ENCODE results near the gene FBXO33. TPM values are rescaled to one million over a fixed set of nuclear protein-coding genes. Genes with fewer than 3 reads are reported as not detected.
"Not testable (repeated sequence)": the region's sequence is repeated elsewhere in the genome, so short reads cannot be mapped to it uniquely, and the experiment has no call there.

FBXO33 gene
- polyA plus RNA-seq, 1 donor from 2014 or later, result 32.0 TPM

GRCh38 chr14:39360316-39360715 lies 71.9 kb downstream of the FBXO33 start:
- H3K36me3 ChIP-seq (ENCODE audit: insufficient read depth, low read length), result no peaks in the 10 kb centered on the region
- no peak overlapping the region for H3K27ac ChIP-seq (ENCODE audit: low read length)
- H2AFZ ChIP-seq (ENCODE audit: low read depth, low read length), result no peak overlapping the region
- H3K4me2 ChIP-seq (ENCODE audit: low read length), result no peak overlapping the region
- no peak overlapping the region for H3K9ac ChIP-seq (ENCODE audit: low read length)
- no peaks in the 10 kb centered on the region for H3K9me2 ChIP-seq (ENCODE audit: insufficient read depth, low read length)
- no peaks in the 10 kb centered on the region for H4K20me1 ChIP-seq (ENCODE audit: insufficient read depth)
- no peaks in the 10 kb centered on the region for H3K27me3 ChIP-seq (ENCODE audit: insufficient read depth, low read depth, low read length)
- H3K9me3 ChIP-seq (ENCODE audit: low read length), result no peaks in the 10 kb centered on the region
- no peaks in the 10 kb centered on the region for H3F3A ChIP-seq (ENCODE audit: insufficient read depth, low read length, poor library complexity, severe bottlenecking)
- TF ChIP-seq SMC3 (conservative IDR thresholded peaks at IDR 0.05; ENCODE audit: poor library complexity), result no peak
- TF ChIP-seq POLR2AphosphoS5 (IDR thresholded peaks at IDR 0.05), result no peak
- TF ChIP-seq CTCF (IDR thresholded peaks at IDR 0.05; ENCODE audit: poor library complexity, severe bottlenecking), result no peak
- no peak for TF ChIP-seq TAF1 (IDR thresholded peaks at IDR 0.05; ENCODE audit: low read depth)
- TF ChIP-seq EZH2 (IDR thresholded peaks at IDR 0.05; ENCODE audit: borderline replicate concordance, insufficient read depth, low read length, poor library complexity, severe bottlenecking), result no peak
- no peak for TF ChIP-seq EP300 (conservative IDR thresholded peaks at IDR 0.05; ENCODE audit: poor library complexity, severe bottlenecking)
- no peak for TF ChIP-seq MXI1 (conservative IDR thresholded peaks at IDR 0.05; ENCODE audit: poor library complexity, severe bottlenecking)
- no peak for TF ChIP-seq RAD21 (conservative IDR thresholded peaks at IDR 0.05)
- no peak for TF ChIP-seq REST (IDR thresholded peaks at IDR 0.05; ENCODE audit: borderline replicate concordance)
- no peak overlapping the region for H3K4me3 ChIP-seq (ENCODE audit: low read length)
- no peaks in the 10 kb centered on the region for H3K79me2 ChIP-seq (replicated peaks; ENCODE audit: insufficient read depth, low read length)

- not testable (repeated sequence) for H4K20me1 ChIP-seq (ENCODE audit: insufficient read depth); H3K9ac ChIP-seq (ENCODE audit: low read length); H3F3A ChIP-seq (ENCODE audit: insufficient read depth, low read length, poor library complexity, severe bottlenecking); H3K36me3 ChIP-seq (ENCODE audit: insufficient read depth, low read length); H3K9me3 ChIP-seq (ENCODE audit: low read length); H3K4me3 ChIP-seq (ENCODE audit: low read length); H3K9me2 ChIP-seq (ENCODE audit: insufficient read depth, low read length); H3K27ac ChIP-seq (ENCODE audit: low read length); H3K79me2 ChIP-seq (replicated peaks; ENCODE audit: insufficient read depth, low read length); H2AFZ ChIP-seq (ENCODE audit: low read depth, low read length); H3K27me3 ChIP-seq (ENCODE audit: insufficient read depth, low read depth, low read length); H3K4me2 ChIP-seq (ENCODE audit: low read length)
These were observed 73.2 kb downstream of the FBXO33 start for GRCh38 chr14:39359069-39359468.

GRCh38 chr14:39351708-39352107 lies 80.5 kb downstream of the FBXO33 start:
- Histone ChIP-seq H3K9ac (ENCODE audit: low read length) (no peak overlapping the region), H3K27me3 (ENCODE audit: insufficient read depth, low read depth, low read length) (no peaks in the 10 kb centered on the region), H3K36me3 (ENCODE audit: insufficient read depth, low read length) (no peaks in the 10 kb centered on the region), H3K9me3 (ENCODE audit: low read length) (peaks cover 7% of the 10 kb centered on the region), H3K4me3 (ENCODE audit: low read length) (no peak overlapping the region), H3K4me2 (ENCODE audit: low read length) (no peak overlapping the region), H3K9me2 (ENCODE audit: insufficient read depth, low read length) (no peaks in the 10 kb centered on the region), H4K20me1 (ENCODE audit: insufficient read depth) (no peaks in the 10 kb centered on the region), H2AFZ (ENCODE audit: low read depth, low read length) (no peak overlapping the region), H3K79me2 (replicated peaks; ENCODE audit: insufficient read depth, low read length) (no peaks in the 10 kb centered on the region), H3K27ac (ENCODE audit: low read length) (no peak overlapping the region), H3F3A (ENCODE audit: insufficient read depth, low read length, poor library complexity, severe bottlenecking) (no peaks in the 10 kb centered on the region)
- no peak for TF ChIP-seq EP300 (conservative IDR thresholded peaks at IDR 0.05; ENCODE audit: poor library complexity, severe bottlenecking)
- no peak for TF ChIP-seq CTCF (IDR thresholded peaks at IDR 0.05; ENCODE audit: poor library complexity, severe bottlenecking)
- TF ChIP-seq TAF1 (IDR thresholded peaks at IDR 0.05; ENCODE audit: low read depth), result no peak
- no peak for TF ChIP-seq MXI1 (conservative IDR thresholded peaks at IDR 0.05; ENCODE audit: poor library complexity, severe bottlenecking)
- no peak for TF ChIP-seq SMC3 (conservative IDR thresholded peaks at IDR 0.05; ENCODE audit: poor library complexity)
- TF ChIP-seq REST (IDR thresholded peaks at IDR 0.05; ENCODE audit: borderline replicate concordance), result no peak
- no peak for TF ChIP-seq RAD21 (conservative IDR thresholded peaks at IDR 0.05)
- TF ChIP-seq POLR2AphosphoS5 (IDR thresholded peaks at IDR 0.05), result no peak
- TF ChIP-seq EZH2 (IDR thresholded peaks at IDR 0.05; ENCODE audit: borderline replicate concordance, insufficient read depth, low read length, poor library complexity, severe bottlenecking), result no peak
